T47D (cell line): ENCODE results near the gene PHF2.

ENCODE experiments used
- DNase-seq, 2 experiments: peaks; one replicate each; pipeline versions ENCODE4 v3.0.0 to v3.0.0-alpha.2; 2011 to 2012; ENCODE audit warnings: low read depth in 1 of 2, low spot score in 1 of 2
- JUND ChIP-seq: IDR thresholded peaks from 2 replicates; pipeline ENCODE4 v1.6.1; 2012; ENCODE audit warnings: low read depth
- in situ Hi-C: cut with HindIII; loops from 2 replicates; pipeline ENCODE4 v1.10.0; 2016; ENCODE audit warnings: low sequenced_read_pairs, low pct_unique_long_range_greater_than_20kb

Gene PHF2

DNA sequence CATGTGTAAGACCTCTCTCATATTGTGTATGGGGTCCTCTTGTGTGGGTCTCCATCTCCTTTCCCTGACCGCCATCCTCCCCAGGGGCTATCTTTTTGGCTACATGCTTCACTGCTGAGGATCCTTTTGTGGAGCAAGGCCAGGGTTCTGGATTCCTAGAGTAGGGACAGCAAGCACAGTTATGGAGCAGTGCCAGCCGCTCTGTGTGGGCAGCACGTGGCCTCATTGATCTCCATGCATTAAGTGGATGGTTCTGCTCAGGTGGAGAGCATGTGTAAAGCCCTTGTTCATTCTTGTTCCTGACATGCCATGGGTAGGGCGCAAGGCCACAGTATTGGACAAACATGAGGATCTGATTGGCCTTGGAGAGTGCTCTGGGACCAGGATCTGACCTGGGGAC is 8.9 kb downstream of the PHF2 start:
- TF ChIP-seq JUND, result no peak
- in situ Hi-C loops, result no loop called here

DNA sequence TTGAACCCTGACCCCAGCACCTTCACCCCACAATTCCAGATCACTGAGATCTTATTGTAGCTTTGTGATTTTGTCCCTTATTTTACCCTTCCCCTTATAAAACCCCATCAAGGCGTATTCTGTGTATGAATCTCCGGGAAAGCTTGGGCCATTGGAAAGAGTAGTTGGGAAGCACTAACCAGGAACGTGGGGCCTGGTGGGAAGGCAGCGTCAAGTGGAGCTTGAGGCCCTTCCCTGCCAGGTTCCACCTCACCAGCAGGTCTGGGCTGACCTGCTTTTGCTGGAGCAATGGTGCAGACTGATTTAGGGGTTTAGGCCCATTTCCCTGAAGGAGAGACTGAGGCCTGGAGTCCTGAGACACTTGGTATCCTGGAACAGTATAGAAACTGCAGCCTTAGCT is 9.3 kb downstream of the PHF2 start:
- in situ Hi-C loops, result no loop called here
- no peak for TF ChIP-seq JUND
- no peak for DNase-seq

More for the DNA sequence above, 8.9 kb downstream of the PHF2 start:
- DNase-seq, result no peak

DNA sequence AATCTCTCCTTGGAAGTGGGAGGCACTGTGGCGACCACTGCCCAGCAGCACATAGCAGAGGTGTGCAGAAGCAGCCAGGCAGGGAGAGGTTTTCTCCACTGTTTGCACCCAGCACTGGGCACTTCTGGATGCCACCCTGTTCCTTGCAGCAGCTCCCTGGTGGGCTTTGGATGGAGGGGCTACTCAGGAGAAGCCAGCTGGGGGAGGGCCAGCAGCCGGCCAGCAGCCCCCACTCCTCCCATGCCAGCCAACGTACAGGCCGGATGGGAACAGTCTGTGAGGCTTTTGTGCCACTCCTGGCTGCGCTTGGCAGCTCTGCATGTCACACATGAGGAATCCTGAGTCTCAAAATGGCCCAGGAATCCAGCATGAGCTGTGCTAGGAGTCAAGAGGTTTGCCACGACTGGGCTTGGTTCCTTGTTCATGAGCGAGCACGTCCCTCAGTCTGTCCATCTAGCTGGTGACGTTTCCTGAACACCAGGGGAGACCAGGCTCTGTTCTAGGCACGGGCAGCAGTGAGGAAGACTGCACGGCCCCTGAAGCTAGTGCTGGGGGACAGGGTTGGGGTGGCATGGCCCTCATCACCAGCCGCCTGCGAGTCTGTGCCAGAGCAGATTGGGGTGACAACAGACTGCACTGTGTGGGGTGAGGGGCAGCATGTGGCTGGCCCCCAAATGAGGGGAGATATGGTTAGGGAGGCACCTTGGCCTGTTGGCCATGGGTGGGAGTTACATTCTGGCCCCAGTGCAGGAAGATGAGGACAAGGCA is 10.1 kb downstream of the PHF2 start:
- DNase-seq, result no peak
- no peak for TF ChIP-seq JUND
- in situ Hi-C loops, result no loop called here

- in situ Hi-C loops, result no loop called here
- no peak for TF ChIP-seq JUND
Measured at GRCh38 chr9:93587284-93587650, 10.9 kb downstream of the PHF2 start.

GRCh38 chr9:93587651-93588347 is 11.4 kb downstream of the PHF2 start:
- no peak for TF ChIP-seq JUND
- DNase-seq, result no peak
- in situ Hi-C loops, result no loop called here

More at GRCh38 chr9:93587284-93587650, 10.9 kb downstream of the PHF2 start:
- no peak for DNase-seq

DNA sequence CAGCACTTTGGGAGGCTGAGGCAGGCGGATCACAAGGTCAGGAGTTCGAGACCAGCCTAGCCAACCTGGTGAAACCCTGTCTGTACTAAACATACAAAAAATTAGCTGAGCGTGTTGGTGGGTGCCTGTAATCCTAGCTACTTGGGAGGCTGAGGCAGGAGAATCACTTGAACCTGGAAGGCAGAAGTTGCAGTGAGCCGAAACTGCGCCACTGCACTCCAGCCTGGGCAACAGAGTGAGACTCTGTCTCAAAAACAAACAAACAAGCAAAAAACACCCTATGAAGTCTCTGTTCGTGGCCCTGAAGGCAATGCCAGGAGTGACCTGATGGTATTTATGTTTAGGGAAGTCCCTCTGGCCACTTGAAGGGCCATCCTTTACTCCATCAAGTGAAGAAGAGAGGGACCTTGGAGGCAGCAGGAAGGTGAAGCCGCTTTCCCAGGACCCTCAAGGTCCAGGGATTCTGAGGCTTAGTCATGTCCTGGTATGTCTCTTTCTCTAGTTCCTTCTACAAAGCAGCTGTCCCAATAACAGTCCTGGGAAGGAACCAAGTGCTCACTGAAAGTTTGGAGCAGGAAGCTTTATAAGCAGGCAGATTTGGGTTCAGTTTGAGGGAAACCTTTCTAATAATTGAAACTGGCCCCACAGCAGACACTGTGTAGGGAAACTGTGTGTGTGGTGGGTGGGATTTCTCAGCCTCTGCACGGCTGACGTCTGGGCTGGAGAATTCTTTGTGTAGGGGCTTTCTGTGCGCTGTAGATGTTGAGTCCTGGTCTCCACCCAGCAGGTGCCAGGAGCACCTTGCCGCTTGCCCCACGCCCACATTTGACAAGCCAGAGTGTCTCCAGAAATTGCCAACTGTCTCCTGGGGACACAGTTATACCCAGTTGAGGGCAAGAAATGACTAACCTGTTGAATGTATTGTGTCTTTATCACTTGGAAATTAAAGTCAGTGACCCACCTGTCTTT is 12.5 kb downstream of the PHF2 start:
- no peak for DNase-seq
- in situ Hi-C loops, result no loop called here
- TF ChIP-seq JUND, result no peak

DNA sequence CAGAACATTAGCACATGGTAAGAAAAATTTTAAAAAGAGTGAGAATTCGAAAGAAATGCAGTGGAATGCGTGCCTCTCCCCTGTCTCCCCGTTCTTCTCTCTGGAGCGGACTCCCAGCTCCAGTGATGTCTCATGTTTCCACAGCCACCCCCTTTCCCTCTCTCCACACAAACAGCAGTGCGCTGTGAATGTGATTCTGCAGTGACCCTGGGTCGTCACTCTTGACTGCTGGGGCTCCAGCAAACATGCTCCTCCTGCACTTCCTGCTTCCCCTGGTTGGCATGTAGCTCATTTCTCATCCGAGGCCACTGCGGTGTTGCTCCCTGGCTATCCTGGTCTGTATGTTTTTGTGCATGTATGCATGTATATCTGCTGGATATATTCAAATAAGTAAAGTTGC is 13.3 kb downstream of the PHF2 start:
- DNase-seq, result no peak
- TF ChIP-seq JUND, result no peak
- in situ Hi-C loops, result no loop called here

DNA sequence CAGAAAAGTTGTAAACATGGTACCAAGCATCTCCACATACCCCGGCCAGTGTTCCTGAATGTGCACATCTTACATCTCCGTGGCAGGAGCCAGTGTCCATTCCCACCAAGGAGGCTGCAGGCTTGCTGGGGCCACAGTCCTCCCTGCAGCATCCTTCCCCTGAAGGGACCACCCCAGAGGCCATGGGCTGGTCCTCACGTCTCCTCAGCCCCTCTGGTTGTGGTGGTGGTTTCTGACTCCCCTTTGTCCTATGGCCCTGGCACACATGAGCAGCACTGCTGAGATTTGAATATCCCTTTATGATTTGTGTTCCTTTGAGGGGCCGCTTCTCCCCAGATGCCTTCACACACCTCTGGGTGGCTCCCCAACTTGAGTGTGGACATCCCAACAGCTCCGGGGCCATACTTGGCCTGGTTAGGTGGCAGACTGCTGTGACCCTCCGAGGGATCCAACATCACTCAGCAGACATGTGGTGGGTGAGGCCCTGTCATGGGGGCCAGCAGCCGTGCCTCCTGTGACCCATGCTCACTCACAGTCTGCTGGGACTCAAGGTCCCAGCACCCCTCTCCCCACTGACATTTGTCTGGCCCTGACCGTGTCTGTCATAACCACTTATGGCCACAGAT is 14.3 kb downstream of the PHF2 start:
- DNase-seq, result no peak
- in situ Hi-C loops, result no loop called here
- no peak for TF ChIP-seq JUND

GRCh38 chr9:93591301-93592007 is 15.1 kb downstream of the PHF2 start:
- no peak for TF ChIP-seq JUND
- DNase-seq, result no peak
- in situ Hi-C loops, result no loop called here

DNA sequence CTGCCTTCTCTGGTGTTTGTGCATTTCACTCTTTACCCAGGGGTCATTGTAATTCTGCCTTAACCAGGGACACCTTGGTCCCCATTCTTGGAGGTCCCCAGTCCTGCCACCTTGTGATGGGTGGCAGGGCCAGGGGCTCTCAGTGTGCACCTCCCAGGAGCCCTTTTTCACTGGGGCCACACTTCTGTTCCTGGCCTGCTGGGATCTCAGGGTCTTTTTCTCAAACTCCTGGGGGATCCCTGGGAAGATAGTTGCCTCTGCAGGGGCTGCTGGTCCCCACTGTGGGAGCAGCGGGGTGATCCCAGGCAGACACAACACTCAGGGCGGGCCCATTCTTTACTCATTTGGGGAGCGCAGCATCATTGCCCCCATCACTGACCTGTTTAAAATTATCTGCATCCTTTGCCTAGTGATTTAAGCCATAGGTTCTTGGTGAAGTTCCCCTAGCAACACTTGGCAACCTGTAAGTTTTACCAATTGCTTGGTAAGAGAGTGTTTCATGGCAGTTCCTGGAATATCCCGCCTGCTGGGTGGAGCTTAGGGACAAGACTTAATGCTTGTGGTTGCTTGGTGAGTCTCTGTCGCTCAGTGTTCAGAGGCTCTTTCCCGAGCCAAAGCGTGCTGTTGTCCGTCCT is 15.7 kb downstream of the PHF2 start:
- TF ChIP-seq JUND, result no peak
- DNase-seq, result no peak
- in situ Hi-C loops, result no loop called here

GRCh38 chr9:93592643-93593021 is 16.2 kb downstream of the PHF2 start:
- peak in 1 of 2 experiments; percentile 40 for DNase-seq
- no peak for TF ChIP-seq JUND

GRCh38 chr9:93593144-93593658 is 16.8 kb downstream of the PHF2 start:
- no peak for TF ChIP-seq JUND
- in situ Hi-C loops, result no loop called here
- no peak for DNase-seq

More at GRCh38 chr9:93592643-93593021, 16.2 kb downstream of the PHF2 start:
- in situ Hi-C loops, result no loop called here
